Kidney (tissue), 14 donors: ENCODE measurements around the gene ATP5F1D. TPM values are rescaled to one million over a fixed set of nuclear protein-coding genes. Genes with fewer than 3 reads are reported as not detected.

Source experiments
- DNase-seq, 5 donors: peaks; one replicate each; pipeline ENCODE4 v3.0.0-alpha.2; 2013 to 2020
- FAIRE-seq: peaks from 2 replicates; lab custom pipeline; 2012; peaks lifted over from hg19 to GRCh38; lab: Jason Lieb, UNC
- H3K27ac ChIP-seq, 2 donors: one replicate each; pipeline ENCODE4 v1.7.0; 2013; ENCODE audit warnings: low read depth in 2 of 2, low read length in 2 of 2, inconsistent platforms in 1 of 2
- H3K27me3 ChIP-seq: one replicate; pipeline ENCODE4 v1.7.1; 2013; ENCODE audit warnings: low read length, inconsistent platforms; ENCODE audit not compliant: control insufficient read depth, insufficient read depth
- H3K36me3 ChIP-seq, 3 donors: one replicate each; pipeline versions ENCODE4 v1.7.0 to v1.7.1; 2013; ENCODE audit warnings: low read length in 3 of 3, control low read depth in 1 of 3, inconsistent platforms in 1 of 3; ENCODE audit not compliant: insufficient read depth in 3 of 3, control insufficient read depth in 2 of 3
- H3K4me1 ChIP-seq, 3 donors: one replicate each; pipeline versions ENCODE4 v1.7.0 to v1.7.1; 2013; ENCODE audit warnings: low read length in 3 of 3, inconsistent platforms in 1 of 3, low read depth in 1 of 3; ENCODE audit not compliant: control insufficient read depth in 2 of 3, insufficient read depth in 2 of 3
- H3K4me3 ChIP-seq, 3 donors: one replicate each; pipeline versions ENCODE4 v1.7.0 to v1.8.1; 2013; ENCODE audit warnings: low read length in 3 of 3, control low read depth in 1 of 3, inconsistent platforms in 1 of 3
- H3K9ac ChIP-seq, 3 donors: one replicate each; pipeline versions ENCODE4 v1.7.0 to v1.7.1; 2013; ENCODE audit warnings: low read length in 3 of 3, control low read depth in 1 of 3, inconsistent platforms in 1 of 3
- H3K9me3 ChIP-seq, 3 donors: one replicate each; pipeline versions ENCODE4 v1.7.0 to v1.7.1; 2013; ENCODE audit warnings: low read length in 3 of 3, control low read depth in 1 of 3, inconsistent platforms in 1 of 3; ENCODE audit not compliant: control insufficient read depth in 2 of 3, insufficient read depth in 1 of 3
- intact Hi-C: fragments of 100-400 bp; cut with DNase I; formaldehyde crosslinking; loops from one replicate; pipeline ENCODE4 v1.11.1; 2022
- polyA plus RNA-seq: library from polyadenylated mRNA; stranded (reverse); fragments of 350-450 nt; fragmentation: Illumina TruSeq; extraction: RNeasy Lipid Tissue Mini Kit (QIAGEN cat#74804); gene quantifications from one replicate; pipeline ENCODE4 v1.2.3, GENCODE V29; 2014; ENCODE audit warnings: low read depth, low replicate concordance; ENCODE audit not compliant: insufficient read depth
- total RNA-seq: library from RNA; stranded (reverse); fragmentation: NEBNext Ultra II Directional; extraction: Animal tissue kit (Norgen Biotek cat#: 25700); gene quantifications from one replicate; pipeline ENCODE4 v1.2.1, GENCODE V29; 2021
- TF ChIP-seq, protein P1 (sequence below): IDR thresholded peaks from 3 replicates; pipeline ENCODE4 v1.5.1; 2012; ENCODE audit warnings: mild to moderate bottlenecking, moderate library complexity, borderline replicate concordance; ENCODE audit not compliant: insufficient read depth; ENCODE audit errors: extremely low read depth
- donor health status: control.
- donor health status: control.
- donor health status: control.
- donor health status: control.
- donor health status: control.
- donor health status: DM: yes; HTN: yes; CAD: no.
- donor health status: Normal renal cell carcinoma (clear cell type).

Gene ATP5F1D
- total and polyA plus RNA-seq, 2 donors from 2014 or later, result 183 to 641 TPM

- Histone ChIP-seq H3K27me3 (no peaks in the 10 kb centered on the region), H3K4me1 (peaks cover 0 to 65% (median 31%) of the 10 kb centered on the region in 3 donors), H3K9ac (no peak overlapping the region), H3K9me3 (no peaks in the 10 kb centered on the region), H3K4me3 (no peak overlapping the region), H3K27ac (no peak overlapping the region), H3K36me3 (peaks cover 5 to 30% (median 17%) of the 10 kb centered on the region in 3 donors)
- FAIRE-seq (no peak), DNase-seq (no peak)
- intact Hi-C loops, result no loop called here
- TF ChIP-seq, protein P1, sequence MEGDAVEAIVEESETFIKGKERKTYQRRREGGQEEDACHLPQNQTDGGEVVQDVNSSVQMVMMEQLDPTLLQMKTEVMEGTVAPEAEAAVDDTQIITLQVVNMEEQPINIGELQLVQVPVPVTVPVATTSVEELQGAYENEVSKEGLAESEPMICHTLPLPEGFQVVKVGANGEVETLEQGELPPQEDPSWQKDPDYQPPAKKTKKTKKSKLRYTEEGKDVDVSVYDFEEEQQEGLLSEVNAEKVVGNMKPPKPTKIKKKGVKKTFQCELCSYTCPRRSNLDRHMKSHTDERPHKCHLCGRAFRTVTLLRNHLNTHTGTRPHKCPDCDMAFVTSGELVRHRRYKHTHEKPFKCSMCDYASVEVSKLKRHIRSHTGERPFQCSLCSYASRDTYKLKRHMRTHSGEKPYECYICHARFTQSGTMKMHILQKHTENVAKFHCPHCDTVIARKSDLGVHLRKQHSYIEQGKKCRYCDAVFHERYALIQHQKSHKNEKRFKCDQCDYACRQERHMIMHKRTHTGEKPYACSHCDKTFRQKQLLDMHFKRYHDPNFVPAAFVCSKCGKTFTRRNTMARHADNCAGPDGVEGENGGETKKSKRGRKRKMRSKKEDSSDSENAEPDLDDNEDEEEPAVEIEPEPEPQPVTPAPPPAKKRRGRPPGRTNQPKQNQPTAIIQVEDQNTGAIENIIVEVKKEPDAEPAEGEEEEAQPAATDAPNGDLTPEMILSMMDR, result no peak
These were observed 15.3 kb downstream of the ATP5F1D start for GRCh38 chr19:1256646-1257474.

DNA sequence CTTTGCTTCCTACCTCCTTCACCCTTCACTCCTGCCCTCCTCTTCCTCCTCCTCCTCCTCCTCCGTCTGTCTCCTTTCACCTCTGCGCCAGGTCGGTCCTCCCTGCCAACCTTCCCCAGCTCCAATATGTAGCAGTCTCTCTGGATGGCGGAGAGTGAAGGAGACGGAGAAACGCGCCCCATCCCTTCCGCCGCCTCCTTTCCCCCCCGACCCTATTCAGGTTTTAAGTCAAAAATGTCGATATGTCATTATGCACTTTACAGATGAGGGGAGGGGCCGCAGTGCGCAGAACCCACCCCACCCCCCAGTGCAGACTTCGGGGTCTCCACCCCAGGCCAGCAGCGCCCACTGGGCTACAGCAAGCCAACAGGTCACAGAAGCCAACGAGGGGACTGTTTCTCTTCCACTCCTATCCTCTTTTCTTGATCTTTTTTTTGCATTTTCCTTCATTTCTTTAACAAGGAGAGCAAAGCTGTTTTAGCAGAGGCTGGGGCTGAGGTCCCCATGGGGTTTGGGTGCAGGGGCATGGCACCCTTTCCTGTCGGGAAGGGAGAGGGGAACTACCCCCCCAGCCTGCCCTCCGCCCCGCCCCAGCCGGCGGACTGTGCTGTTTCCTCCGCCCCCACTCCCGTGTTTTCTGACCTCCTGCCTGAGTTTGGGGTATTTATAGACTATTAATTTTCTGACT is 16.1 kb downstream of the ATP5F1D start:
- H3K4me1 ChIP-seq, result peaks cover 0 to 70% (median 37%) of the 10 kb centered on the region in 3 donors
- DNase-seq (no peak), FAIRE-seq (no peak)
- no peaks in the 10 kb centered on the region for H3K9me3 ChIP-seq
- TF ChIP-seq, protein P1, result no peak
- no peaks in the 10 kb centered on the region for H3K27me3 ChIP-seq
- H3K36me3 ChIP-seq, result peaks cover 5 to 30% (median 17%) of the 10 kb centered on the region in 3 donors
- intact Hi-C loops, result no loop called here
- H3K9ac ChIP-seq, result no peak overlapping the region
- H3K27ac ChIP-seq, result peak overlapping the region; percentile 49 to 77
- H3K4me3 ChIP-seq, result no peak overlapping the region

DNA sequence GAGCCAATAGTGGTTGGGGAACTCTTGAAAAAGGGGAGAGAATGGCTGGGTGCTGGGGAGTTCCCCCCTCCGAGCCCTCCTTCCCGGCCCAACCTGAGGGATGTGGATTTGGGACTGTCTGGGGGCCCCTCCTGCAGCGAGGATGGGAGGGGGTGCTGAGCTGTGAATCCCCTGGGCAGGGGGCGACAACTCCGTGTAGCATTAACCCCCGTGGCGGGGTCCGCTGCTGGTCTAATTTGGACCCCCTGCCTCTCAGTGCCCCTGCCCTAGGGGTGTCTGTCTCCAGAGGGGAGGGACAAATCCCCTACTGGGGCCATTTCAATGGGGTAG is 16.6 kb downstream of the ATP5F1D start:
- intact Hi-C loops, result no loop called here
- H3K9ac ChIP-seq, result no peak overlapping the region

More for the DNA sequence above, 16.6 kb downstream of the ATP5F1D start:
- peak overlapping the region; percentile 49 to 77 for H3K27ac ChIP-seq
- no peak for FAIRE-seq
- peaks cover 5 to 30% (median 17%) of the 10 kb centered on the region in 3 donors for H3K36me3 ChIP-seq
- DNase-seq, result no peak
- H3K27me3 ChIP-seq, result no peaks in the 10 kb centered on the region
- H3K4me1 ChIP-seq, result peaks cover 0 to 75% (median 40%) of the 10 kb centered on the region in 3 donors
- no peak overlapping the region for H3K4me3 ChIP-seq
- TF ChIP-seq, protein P1, result no peak
- no peaks in the 10 kb centered on the region for H3K9me3 ChIP-seq
